HEK293 (cell line): Measurements from ENCODE around the gene SLC1A3.
A peak's percentile ranks its signal among the peaks of the same experiment; 100 is the strongest.

ENCODE experiments used
- CTCF ChIA-PET: fragments of 350-600 bp; formaldehyde crosslinking; extraction: SDS; loops from one replicate; lab custom pipeline; 2021; ENCODE audit warnings: antibody characterized with exemption; lab: Yijun Ruan, JAX
- POLR2A ChIA-PET: fragments of 300-600 bp; formaldehyde crosslinking; extraction: SDS; loops from one replicate; lab custom pipeline; 2020; ENCODE audit warnings: antibody characterized with exemption, inconsistent platforms; lab: Yijun Ruan, JAX
- H3K27ac ChIP-seq: fragments of 200-500 bp; sonication (Bioruptor generic); 2 replicates; pipeline ENCODE4 v1.5.1; 2014; ENCODE audit warnings: low read depth, low read length, control low read depth, inconsistent platforms; ENCODE audit errors: extremely low read depth
- H3K36me3 ChIP-seq, 2 experiments: fragments of 200-500 bp in 1 of 2; sonication (Bioruptor generic) in 1 of 2; 1 replicate in 1 of 2; 2 replicates in 1 of 2; pipeline ENCODE4 v1.5.1; 2014 to 2017; ENCODE audit warnings: inconsistent platforms in 2 of 2, low read length in 2 of 2; ENCODE audit not compliant: control insufficient read depth in 2 of 2, insufficient read depth in 1 of 2
- H3K4me1 ChIP-seq: fragments of 200-500 bp; sonication (Bioruptor generic); 2 replicates; pipeline ENCODE4 v1.5.1; 2014; ENCODE audit warnings: mild to moderate bottlenecking, low read length, inconsistent platforms; ENCODE audit not compliant: control insufficient read depth, insufficient read depth
- H3K4me3 ChIP-seq: 2 replicates; pipeline ENCODE4 v1.5.1; 2011; ENCODE audit warnings: low read depth, mild to moderate bottlenecking, control low read depth, low read length, moderate library complexity
- H3K9me3 ChIP-seq: fragments of 200-500 bp; sonication (Bioruptor generic); 2 replicates; pipeline ENCODE4 v1.5.1; 2014; ENCODE audit warnings: low read depth, low read length, inconsistent platforms; ENCODE audit not compliant: control insufficient read depth, insufficient read depth
- GFI1B ChIP-seq: fragments of 450-650 bp; formaldehyde crosslinking; IDR thresholded peaks from 2 replicates; pipeline ENCODE4 v1.5.1; 2016; ENCODE audit warnings: missing biosample characterization, missing genetic modification characterization
- HIC1 ChIP-seq: fragments of 450-650 bp; formaldehyde crosslinking; IDR thresholded peaks from 2 replicates; pipeline ENCODE4 v1.5.1; 2016; ENCODE audit warnings: missing biosample characterization, missing genetic modification characterization
- HOXA7 ChIP-seq: sonication (generic); formaldehyde crosslinking; IDR thresholded peaks from 2 replicates; pipeline ENCODE4 v1.8.1; 2022; ENCODE audit warnings: missing genetic modification reagents, borderline replicate concordance
- IKZF3 ChIP-seq: fragments of 450-650 bp; IDR thresholded peaks from 2 replicates; pipeline ENCODE4 v1.5.0; 2018; ENCODE audit warnings: missing biosample characterization, mild to moderate bottlenecking, missing genetic modification characterization, moderate library complexity
- MEIS1 ChIP-seq: sonication (generic); formaldehyde crosslinking; IDR thresholded peaks from 2 replicates; pipeline ENCODE4 v1.8.1; 2022; ENCODE audit warnings: missing genetic modification reagents, mild to moderate bottlenecking, borderline replicate concordance
- PRDM10 ChIP-seq: fragments of 450-650 bp; formaldehyde crosslinking; IDR thresholded peaks from 2 replicates; pipeline ENCODE4 v1.5.1; 2016; ENCODE audit warnings: missing biosample characterization, missing genetic modification characterization
- REPIN1 ChIP-seq: fragments of 450-650 bp; formaldehyde crosslinking; IDR thresholded peaks from 2 replicates; pipeline ENCODE4 v1.5.1; 2017; ENCODE audit warnings: missing biosample characterization, missing genetic modification characterization, low read depth
- ZBTB11 ChIP-seq: fragments of 450-650 bp; formaldehyde crosslinking; conservative IDR thresholded peaks from 2 replicates; pipeline ENCODE4 v1.5.1; 2016; ENCODE audit warnings: low read depth, missing biosample characterization, missing genetic modification characterization
- ZBTB49 ChIP-seq: fragments of 450-650 bp; formaldehyde crosslinking; IDR thresholded peaks from 2 replicates; pipeline ENCODE4 v1.5.1; 2016; ENCODE audit warnings: missing biosample characterization, missing genetic modification characterization, low read depth
- ZFP41 ChIP-seq: fragments of 450-650 bp; formaldehyde crosslinking; IDR thresholded peaks from 2 replicates; pipeline ENCODE4 v1.5.1; 2016; ENCODE audit warnings: missing biosample characterization, missing genetic modification characterization, borderline replicate concordance
- ZNF266 ChIP-seq: fragments of 450-650 bp; formaldehyde crosslinking; IDR thresholded peaks from 2 replicates; pipeline ENCODE4 v1.5.1; 2016; ENCODE audit warnings: missing biosample characterization, missing genetic modification characterization, low read depth
- ZNF292 ChIP-seq: fragments of 450-650 bp; formaldehyde crosslinking; IDR thresholded peaks from 2 replicates; pipeline ENCODE4 v1.5.1; 2016; ENCODE audit warnings: low read depth, missing biosample characterization, missing genetic modification characterization, borderline replicate concordance
- ZNF311 ChIP-seq: fragments of 450-650 bp; formaldehyde crosslinking; IDR thresholded peaks from 2 replicates; pipeline ENCODE4 v1.5.1; 2017; ENCODE audit warnings: missing biosample characterization, missing genetic modification characterization, borderline replicate concordance
- ZNF324 ChIP-seq: fragments of 450-650 bp; formaldehyde crosslinking; IDR thresholded peaks from 2 replicates; pipeline ENCODE4 v1.5.1; 2016; ENCODE audit warnings: missing biosample characterization, missing genetic modification characterization
- ZNF423 ChIP-seq: fragments of 450-650 bp; formaldehyde crosslinking; IDR thresholded peaks from 2 replicates; pipeline ENCODE4 v1.5.1; 2016; ENCODE audit warnings: missing biosample characterization, missing genetic modification characterization
- ZNF48 ChIP-seq: fragments of 450-650 bp; formaldehyde crosslinking; IDR thresholded peaks from 2 replicates; pipeline ENCODE4 v1.5.1; 2016; ENCODE audit warnings: missing biosample characterization, missing genetic modification characterization
- ZNF501 ChIP-seq: fragments of 450-650 bp; formaldehyde crosslinking; IDR thresholded peaks from 2 replicates; pipeline ENCODE4 v1.5.1; 2016; ENCODE audit warnings: missing biosample characterization, missing genetic modification characterization
- ZNF555 ChIP-seq: fragments of 450-650 bp; formaldehyde crosslinking; conservative IDR thresholded peaks from 2 replicates; pipeline ENCODE4 v1.5.1; 2017; ENCODE audit warnings: missing biosample characterization, mild to moderate bottlenecking, missing genetic modification characterization, inconsistent platforms
- ZNF670 ChIP-seq: fragments of 450-650 bp; formaldehyde crosslinking; IDR thresholded peaks from 2 replicates; pipeline ENCODE4 v1.5.1; 2016; ENCODE audit warnings: missing biosample characterization, missing genetic modification characterization, low read depth
- ZNF777 ChIP-seq: fragments of 450-650 bp; formaldehyde crosslinking; IDR thresholded peaks from 2 replicates; pipeline ENCODE4 v1.5.1; 2017; ENCODE audit warnings: missing biosample characterization, missing genetic modification characterization, borderline replicate concordance
- ZSCAN30 ChIP-seq: fragments of 450-650 bp; IDR thresholded peaks from 2 replicates; pipeline ENCODE4 v1.5.1; 2018; ENCODE audit warnings: missing biosample characterization, mild to moderate bottlenecking, missing genetic modification characterization, moderate library complexity

The SLC1A3 gene

GRCh38 chr5:36607114-36607571 is 737 bp downstream of the SLC1A3 start (continued):
- 0 out of 2 replicates have a peak, but pooled peaks have one; percentile 8 for TF ChIP-seq ZSCAN30
- TF ChIP-seq ZNF266 (tag by site-specific recombination) = no peak
- TF ChIP-seq ZNF501 (tag by site-specific recombination) = no peak; the same call in 1 of the 2 replicates
- 0 out of 2 replicates have a peak, but pooled peaks have one; percentile 9 for TF ChIP-seq ZBTB11 (tag by site-specific recombination)
- TF ChIP-seq ZNF311 (tag by site-specific recombination) = no peak
- no peak for TF ChIP-seq ZNF555 (tag by site-specific recombination)
- no peak for TF ChIP-seq HOXA7 (CRISPR knock-in tag)
- TF ChIP-seq HIC1 = 0 out of 2 replicates have a peak, but pooled peaks have one; percentile 13
- TF ChIP-seq REPIN1 (tag by site-specific recombination) = no peak
- TF ChIP-seq ZNF324 = no peak
- TF ChIP-seq MEIS1 (CRISPR knock-in tag) = no peak
- TF ChIP-seq ZNF292 (tag by site-specific recombination) = no peak
- TF ChIP-seq, all 188 proteins: peak for 12

GRCh38 chr5:36607838-36608783 is 1.7 kb downstream of the SLC1A3 start:
- no peaks in the 10 kb centered on the region; the same call in 1 of the 2 replicates for H3K9me3 ChIP-seq
- POLR2A ChIA-PET = interaction anchor here (1.1 to 1.9 kb wide), 3 partner anchors 82 to 106 kb away, joined by 3 to 8 read pairs (median 5); no protein-coding TSS in a partner anchor
- peaks cover 8 to 34% of the 10 kb centered on the region in 2 experiments; a peak in 2 of 3 replicates for H3K36me3 ChIP-seq
- no peak overlapping the region for H3K27ac ChIP-seq
- peak overlapping the region; percentile 57 for H3K4me3 ChIP-seq
- CTCF ChIA-PET = interaction anchor here (0.6 to 1.5 kb wide), 5 partner anchors 83 to 528 kb away, joined by 3 to 8 read pairs (median 3); no protein-coding TSS in a partner anchor
- peaks cover 16% of the 10 kb centered on the region for H3K4me1 ChIP-seq
- no peak for TF ChIP-seq ZBTB49 (tag by site-specific recombination)
- TF ChIP-seq GFI1B (tag by site-specific recombination) = peak; percentile 94
- no peak for TF ChIP-seq ZNF48
- no peak for TF ChIP-seq ZNF423
- TF ChIP-seq ZFP41 (tag by site-specific recombination) = no peak
- TF ChIP-seq IKZF3 (tag by site-specific recombination) = 0 out of 2 replicates have a peak, but pooled peaks have one; percentile 37
- no peak for TF ChIP-seq PRDM10 (tag by site-specific recombination)
- no peak for TF ChIP-seq ZNF670 (tag by site-specific recombination)
- no peak for TF ChIP-seq ZNF777 (tag by site-specific recombination)
